Neuronal stem cell (in vitro differentiated cells): ENCODE measurements around the gene CORIN.

Experiments used
- DNase-seq: peaks from one replicate; pipeline ENCODE4 v3.0.0-alpha.2; 2013; ENCODE audit warnings: low spot score
- H2AFZ ChIP-seq: one replicate; pipeline ENCODE4 v1.6.1; 2013; ENCODE audit warnings: mild to moderate bottlenecking, low read length, inconsistent platforms
- H2AK5ac ChIP-seq: 2 replicates; pipeline ENCODE4 v1.6.1; 2013; ENCODE audit warnings: low read depth, mild to moderate bottlenecking, inconsistent platforms, low read length, moderate library complexity, mixed read lengths
- H2BK120ac ChIP-seq: 2 replicates; pipeline ENCODE4 v1.6.1; 2013; ENCODE audit warnings: low read depth, mild to moderate bottlenecking, inconsistent platforms, low read length, moderate library complexity, mixed read lengths
- H2BK12ac ChIP-seq: one replicate; pipeline ENCODE4 v1.6.1; 2013; ENCODE audit warnings: low read length, inconsistent platforms
- H2BK15ac ChIP-seq: 2 replicates; pipeline ENCODE4 v1.6.1; 2013; ENCODE audit warnings: mild to moderate bottlenecking, low read length, inconsistent platforms, mixed read lengths
- H2BK5ac ChIP-seq: one replicate; pipeline ENCODE4 v1.6.1; 2013; ENCODE audit warnings: inconsistent platforms, mild to moderate bottlenecking, low read length, moderate library complexity
- H3K14ac ChIP-seq: one replicate; pipeline ENCODE4 v1.6.1; 2013; ENCODE audit warnings: low read length, inconsistent platforms
- H3K18ac ChIP-seq: 2 replicates; pipeline ENCODE4 v1.6.1; 2013; ENCODE audit warnings: low read length, inconsistent platforms
- H3K23ac ChIP-seq: 2 replicates; pipeline ENCODE4 v1.6.1; 2013; ENCODE audit warnings: low read depth, mild to moderate bottlenecking, mixed read lengths, low read length, inconsistent platforms; ENCODE audit not compliant: poor library complexity
- H3K27ac ChIP-seq: replicated peaks from 3 replicates; pipeline ENCODE4 v1.5.1; 2013; ENCODE audit warnings: low read length, inconsistent platforms
- H3K27me3 ChIP-seq, 3 experiments: 2 replicates each; pipeline ENCODE4 v1.6.1; 2013; ENCODE audit warnings: low read length in 3 of 3, mild to moderate bottlenecking in 2 of 3, inconsistent platforms in 1 of 3, low read depth in 1 of 3, mixed read lengths in 1 of 3, moderate library complexity in 1 of 3; ENCODE audit not compliant: control insufficient read depth in 3 of 3, insufficient read depth in 3 of 3
- H3K36me3 ChIP-seq, 2 donors: replicated peaks in 1 of 2; 2 replicates each; pipeline ENCODE4 v1.6.1; 2013; ENCODE audit warnings: low read length in 2 of 2; ENCODE audit not compliant: control insufficient read depth in 2 of 2, insufficient read depth in 2 of 2
- H3K4ac ChIP-seq: 2 replicates; pipeline ENCODE4 v1.6.1; 2013; ENCODE audit warnings: inconsistent platforms, mild to moderate bottlenecking, low read length, moderate library complexity
- H3K4me1 ChIP-seq, 2 donors: 1 replicate in 1 of 2; 2 replicates in 1 of 2; pipeline ENCODE4 v1.6.1; 2013; ENCODE audit warnings: low read length in 2 of 2, low read depth in 1 of 2; ENCODE audit not compliant: control insufficient read depth in 2 of 2, insufficient read depth in 1 of 2
- H3K4me2 ChIP-seq: one replicate; pipeline ENCODE4 v1.6.1; 2013; ENCODE audit warnings: mild to moderate bottlenecking, low read length, inconsistent platforms; ENCODE audit not compliant: insufficient read depth, poor library complexity, severe bottlenecking
- H3K4me3 ChIP-seq, 2 donors: 2 replicates each; pipeline ENCODE4 v1.5.1; 2013; ENCODE audit warnings: low read length in 2 of 2, mild to moderate bottlenecking in 2 of 2, inconsistent platforms in 1 of 2, moderate library complexity in 1 of 2
- H3K79me1 ChIP-seq: one replicate; pipeline ENCODE4 v1.6.1; 2013; ENCODE audit warnings: low read depth, mild to moderate bottlenecking, inconsistent platforms, low read length, moderate library complexity
- H3K9ac ChIP-seq: one replicate; pipeline ENCODE4 v1.6.1; 2013; ENCODE audit warnings: mild to moderate bottlenecking, low read depth, low read length, inconsistent platforms; ENCODE audit not compliant: poor library complexity
- H3K9me3 ChIP-seq, 2 donors: replicated peaks in 1 of 2; 2 replicates each; pipeline versions ENCODE3 to v1.6.1; 2013; ENCODE audit warnings: low read length in 2 of 2, mild to moderate bottlenecking in 2 of 2, inconsistent platforms in 1 of 2, low read depth in 1 of 2, mixed read lengths in 1 of 2, moderate library complexity in 1 of 2; ENCODE audit not compliant: control insufficient read depth in 2 of 2, insufficient read depth in 1 of 2
- H4K8ac ChIP-seq: one replicate; pipeline ENCODE4 v1.6.1; 2013; ENCODE audit warnings: low read depth, mild to moderate bottlenecking, inconsistent platforms, low read length, moderate library complexity
- H4K91ac ChIP-seq: one replicate; pipeline ENCODE4 v1.6.1; 2013; ENCODE audit warnings: low read length, low read depth, mild to moderate bottlenecking, inconsistent platforms; ENCODE audit not compliant: poor library complexity
- WGBS, 2 donors: extraction: QIAGEN DNeasy Blood & Tissue Kit; methylation state at CpG; one replicate each; pipeline ENCODE4 v1.1.7; 2013; ENCODE audit warnings: missing lambda C conversion rate in 2 of 2, mixed read lengths in 1 of 2; ENCODE audit not compliant: insufficient read length in 2 of 2, insufficient replicate concordance in 1 of 2; ENCODE audit errors: extremely low coverage in 2 of 2; 5-methylcytosine and 5-hydroxymethylcytosine counted together

The CORIN gene

GRCh38 chr4:47621181-47621580 lies 216.7 kb downstream of the CORIN start:
- Histone ChIP-seq H4K91ac (no peak overlapping the region), H3K36me3 (no peaks in the 10 kb centered on the region), H3K4me3 (no peak overlapping the region), H2BK120ac (no peak overlapping the region), H3K4me2 (no peak overlapping the region), H4K8ac (no peak overlapping the region), H3K27ac (no peak overlapping the region), H3K18ac (no peak overlapping the region), H2BK12ac (no peak overlapping the region), H2BK5ac (no peak overlapping the region), H3K4ac (no peak overlapping the region), H2AK5ac (no peak overlapping the region), H3K23ac (no peak overlapping the region), H2BK15ac (no peak overlapping the region), H3K27me3 (no peaks in the 10 kb centered on the region), H3K9ac (no peak overlapping the region), H3K9me3 (no peaks in the 10 kb centered on the region), H3K4me1 (no peaks in the 10 kb centered on the region), H3K14ac (no peak overlapping the region), H3K79me1 (no peaks in the 10 kb centered on the region), H2AFZ (no peak overlapping the region)
- no peak for DNase-seq
- WGBS, 2 donors = no CpG with 5 or more reads among the region's 1 CpG

- H3K4ac ChIP-seq = no peak overlapping the region
- H4K8ac ChIP-seq = no peak overlapping the region
- H2BK5ac ChIP-seq = no peak overlapping the region
- DNase-seq = no peak
- H2BK15ac ChIP-seq = no peak overlapping the region
- H3K27me3 ChIP-seq = no peaks in the 10 kb centered on the region
- no peak overlapping the region for H3K4me3 ChIP-seq
- no peak overlapping the region for H3K23ac ChIP-seq
- H2AK5ac ChIP-seq = no peak overlapping the region
- H3K14ac ChIP-seq = no peak overlapping the region
- no peaks in the 10 kb centered on the region for H3K79me1 ChIP-seq
- H3K27ac ChIP-seq = no peak overlapping the region
- H3K36me3 ChIP-seq = no peaks in the 10 kb centered on the region
- no peak overlapping the region for H3K18ac ChIP-seq
- no peak overlapping the region for H4K91ac ChIP-seq
- WGBS, 2 donors = no CpG with 5 or more reads among the region's 2 CpGs
- no peak overlapping the region for H2AFZ ChIP-seq
- H2BK12ac ChIP-seq = no peak overlapping the region
- no peak overlapping the region for H3K4me2 ChIP-seq
- H2BK120ac ChIP-seq = no peak overlapping the region
- no peaks in the 10 kb centered on the region for H3K4me1 ChIP-seq
- H3K9ac ChIP-seq = no peak overlapping the region
- H3K9me3 ChIP-seq = no peaks in the 10 kb centered on the region
Observed at GRCh38 chr4:47619691-47620090, 218.2 kb downstream of the CORIN start.

- H2BK12ac ChIP-seq = no peak overlapping the region
- H2BK15ac ChIP-seq = no peak overlapping the region
- no peaks in the 10 kb centered on the region for H3K4me1 ChIP-seq
- no peak overlapping the region for H4K91ac ChIP-seq
- no peaks in the 10 kb centered on the region for H3K79me1 ChIP-seq
- no peaks in the 10 kb centered on the region for H3K36me3 ChIP-seq
- H3K4me3 ChIP-seq = no peak overlapping the region
- no peak overlapping the region for H3K23ac ChIP-seq
- H2BK120ac ChIP-seq = no peak overlapping the region
- H3K4ac ChIP-seq = no peak overlapping the region
- H3K18ac ChIP-seq = no peak overlapping the region
- DNase-seq = no peak
- H3K9ac ChIP-seq = no peak overlapping the region
- no peak overlapping the region for H3K4me2 ChIP-seq
- no peak overlapping the region for H4K8ac ChIP-seq
- H3K14ac ChIP-seq = no peak overlapping the region
- no peak overlapping the region for H3K27ac ChIP-seq
- no peak overlapping the region for H2AK5ac ChIP-seq
- H3K27me3 ChIP-seq = no peaks in the 10 kb centered on the region
- no peak overlapping the region for H2BK5ac ChIP-seq
- no peak overlapping the region for H2AFZ ChIP-seq
- H3K9me3 ChIP-seq = no peaks in the 10 kb centered on the region
Observed at GRCh38 chr4:47617607-47618006, 220.3 kb downstream of the CORIN start.

- H3K23ac ChIP-seq = no peak overlapping the region
- no CpG with 5 or more reads among the region's 4 CpGs for WGBS, 2 donors
- no peaks in the 10 kb centered on the region for H3K27me3 ChIP-seq
- H2BK15ac ChIP-seq = no peak overlapping the region
- no peaks in the 10 kb centered on the region for H3K4me1 ChIP-seq
- no peak overlapping the region for H2BK12ac ChIP-seq
- H2BK5ac ChIP-seq = no peak overlapping the region
- no peak overlapping the region for H4K91ac ChIP-seq
- no peak overlapping the region for H3K4me2 ChIP-seq
- no peaks in the 10 kb centered on the region for H3K9me3 ChIP-seq
- H3K27ac ChIP-seq = no peak overlapping the region
- H3K4ac ChIP-seq = no peak overlapping the region
- H2AK5ac ChIP-seq = no peak overlapping the region
- H3K18ac ChIP-seq = no peak overlapping the region
- H3K14ac ChIP-seq = no peak overlapping the region
- H4K8ac ChIP-seq = no peak overlapping the region
- no peak for DNase-seq
- no peak overlapping the region for H3K4me3 ChIP-seq
- H2BK120ac ChIP-seq = no peak overlapping the region
- H3K36me3 ChIP-seq = no peaks in the 10 kb centered on the region
- no peak overlapping the region for H3K9ac ChIP-seq
- H2AFZ ChIP-seq = no peak overlapping the region
- H3K79me1 ChIP-seq = no peaks in the 10 kb centered on the region
Observed at GRCh38 chr4:47615385-47615784, 222.5 kb downstream of the CORIN start.
